Suppressor macrophage treated with lipopolysaccharide for 1 hour (primary cell): ENCODE measurements around the gene KLHL26.
"Not testable (repeated sequence)": the region's sequence is repeated elsewhere in the genome, so short reads cannot be mapped to it uniquely, and the experiment has no call there.

Source experiments
- DNase-seq, 3 donors: peaks; one replicate each; pipeline ENCODE4 v3.0.0-alpha.2; 2020 to 2022

KLHL26 gene, protein sequence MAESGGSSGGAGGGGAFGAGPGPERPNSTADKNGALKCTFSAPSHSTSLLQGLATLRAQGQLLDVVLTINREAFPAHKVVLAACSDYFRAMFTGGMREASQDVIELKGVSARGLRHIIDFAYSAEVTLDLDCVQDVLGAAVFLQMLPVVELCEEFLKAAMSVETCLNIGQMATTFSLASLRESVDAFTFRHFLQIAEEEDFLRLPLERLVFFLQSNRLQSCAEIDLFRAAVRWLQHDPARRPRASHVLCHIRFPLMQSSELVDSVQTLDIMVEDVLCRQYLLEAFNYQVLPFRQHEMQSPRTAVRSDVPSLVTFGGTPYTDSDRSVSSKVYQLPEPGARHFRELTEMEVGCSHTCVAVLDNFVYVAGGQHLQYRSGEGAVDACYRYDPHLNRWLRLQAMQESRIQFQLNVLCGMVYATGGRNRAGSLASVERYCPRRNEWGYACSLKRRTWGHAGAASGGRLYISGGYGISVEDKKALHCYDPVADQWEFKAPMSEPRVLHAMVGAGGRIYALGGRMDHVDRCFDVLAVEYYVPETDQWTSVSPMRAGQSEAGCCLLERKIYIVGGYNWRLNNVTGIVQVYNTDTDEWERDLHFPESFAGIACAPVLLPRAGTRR

DNA sequence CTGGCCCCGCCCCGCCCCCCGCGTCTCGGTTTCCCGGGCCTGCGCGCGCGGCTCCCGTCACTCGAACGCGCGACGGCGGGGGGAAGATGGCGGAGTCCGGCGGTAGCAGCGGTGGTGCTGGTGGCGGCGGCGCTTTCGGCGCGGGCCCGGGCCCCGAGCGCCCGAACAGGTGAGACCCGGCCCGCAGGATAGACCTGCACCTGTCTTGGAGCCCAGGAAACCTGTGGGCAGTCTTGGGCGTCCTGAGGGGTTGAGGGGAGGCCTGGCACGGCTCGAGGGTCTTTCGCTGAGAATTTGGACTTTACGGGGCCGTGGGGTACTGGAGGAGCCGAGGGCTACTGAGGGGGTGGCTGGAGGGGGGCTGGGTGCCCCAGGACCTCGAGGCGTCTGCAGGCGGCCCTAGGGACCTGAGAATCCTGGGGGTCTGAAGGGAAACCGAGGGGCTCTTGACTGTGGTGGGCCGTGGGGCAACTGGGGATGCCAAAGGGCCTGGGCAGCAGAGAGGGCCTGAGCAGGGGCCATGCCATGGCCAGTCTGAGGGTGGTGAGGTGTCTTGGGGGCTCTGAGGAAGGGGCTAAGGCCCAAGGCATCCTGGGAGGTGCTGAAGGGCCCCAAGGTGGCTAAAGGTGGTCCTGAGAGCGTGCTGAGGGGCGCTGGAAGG, at the start of gene KLHL26:
TSS of gene KLHL26 (plus strand) at position 60 of the 661 bp plus-strand sequence. CDS start at position 87, 27 bp downstream.
- DNase-seq, result no peak

DNA sequence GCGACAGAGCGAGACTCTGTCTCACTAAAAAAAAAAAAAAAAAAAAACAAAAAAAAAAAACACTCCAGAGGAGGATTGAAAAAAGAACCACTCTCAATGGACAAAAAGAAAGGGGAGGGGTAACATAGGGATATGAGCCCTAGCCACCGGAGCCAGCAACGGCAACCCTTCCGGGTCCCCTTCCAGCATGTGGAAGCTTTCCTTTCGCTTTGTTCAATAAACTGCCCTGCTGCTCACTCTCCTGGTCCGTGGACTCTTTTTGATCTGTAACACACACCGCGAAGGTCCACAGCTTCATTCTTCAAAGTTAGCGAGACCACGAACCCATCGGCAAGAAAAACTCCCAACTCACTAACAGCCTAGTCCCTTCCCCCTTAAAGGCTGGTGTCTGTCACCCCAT, 49.3 kb upstream of the KLHL26 start:
- no peak for DNase-seq

DNA sequence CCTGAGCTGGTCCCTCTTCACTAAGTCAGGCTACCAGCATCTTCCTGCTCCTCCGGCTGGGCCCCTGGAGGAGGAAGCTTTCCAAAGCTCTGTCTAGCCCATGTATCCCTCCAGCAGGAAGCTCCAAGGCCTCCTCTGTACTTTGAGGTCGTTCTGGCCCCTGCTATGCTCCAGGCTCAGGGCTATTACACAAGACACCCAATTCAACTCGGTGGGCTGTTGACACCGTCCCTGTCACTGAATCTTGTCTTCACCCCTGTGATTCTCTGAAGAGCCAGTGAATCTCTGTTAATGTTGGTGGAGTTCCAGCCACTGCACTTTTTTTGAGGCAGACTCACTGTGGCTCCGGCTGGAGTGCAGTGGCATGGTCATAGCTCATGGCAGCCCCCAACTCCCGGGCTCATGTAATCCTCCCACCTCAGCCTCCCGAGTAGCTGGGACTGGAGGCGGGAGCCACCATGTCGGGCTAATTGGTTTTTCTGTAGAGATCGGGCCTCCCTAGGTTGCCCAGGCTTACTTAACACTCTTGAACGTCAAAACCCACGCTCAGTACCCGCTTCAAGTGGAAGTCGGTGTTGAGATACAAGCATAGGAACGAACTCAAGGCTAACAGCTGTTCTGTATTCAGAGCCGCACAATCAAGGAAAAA, 48.7 kb upstream of the KLHL26 start:
- peak in 1 of 3 donors; percentile 36 for DNase-seq

DNA sequence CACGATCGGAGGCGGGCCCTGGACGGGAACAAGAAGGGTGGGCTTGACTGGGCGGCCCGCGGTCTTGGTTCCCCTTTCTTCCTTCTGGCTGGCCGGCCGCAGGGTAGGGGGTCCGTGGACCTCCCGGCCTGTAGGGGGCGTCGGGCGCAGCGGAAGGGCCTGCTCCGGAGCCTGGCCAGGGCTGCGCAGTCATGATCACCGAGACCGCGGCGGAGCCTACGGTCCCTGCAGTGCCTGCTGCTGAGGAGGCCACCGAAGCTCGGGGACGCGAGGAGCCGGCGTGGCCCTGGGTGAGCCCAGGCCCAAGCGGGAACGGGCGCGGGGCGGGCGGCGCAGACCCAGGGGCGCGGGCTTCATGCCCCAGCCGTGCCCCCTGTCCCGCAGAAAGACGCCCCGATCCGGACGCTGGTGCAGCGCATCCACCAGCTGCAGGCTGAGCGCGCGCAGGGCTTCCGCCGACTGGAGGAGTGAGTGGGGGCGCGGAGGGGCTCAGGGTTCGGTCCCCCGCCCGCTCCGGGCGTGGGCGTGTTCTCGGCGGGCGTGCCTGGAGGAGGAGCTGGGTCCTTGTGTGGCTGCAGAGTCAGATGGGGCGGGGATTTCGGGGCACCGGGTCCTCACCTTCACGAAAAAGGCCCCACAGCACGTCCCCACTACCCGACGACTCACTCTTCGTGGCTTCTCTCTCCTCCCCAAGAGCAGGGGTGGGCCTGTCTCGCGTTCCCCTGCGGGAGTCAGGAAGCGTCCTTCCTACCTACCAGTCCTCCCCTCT, 48.0 kb upstream of the KLHL26 start, which contains the start of gene REX1BD:
TSS of gene REX1BD (plus strand) at position 188 of the 769 bp plus-strand sequence. CDS start at position 192, 4 bp downstream.
- peak; percentile 86 to 97 (median 88) for DNase-seq

DNA sequence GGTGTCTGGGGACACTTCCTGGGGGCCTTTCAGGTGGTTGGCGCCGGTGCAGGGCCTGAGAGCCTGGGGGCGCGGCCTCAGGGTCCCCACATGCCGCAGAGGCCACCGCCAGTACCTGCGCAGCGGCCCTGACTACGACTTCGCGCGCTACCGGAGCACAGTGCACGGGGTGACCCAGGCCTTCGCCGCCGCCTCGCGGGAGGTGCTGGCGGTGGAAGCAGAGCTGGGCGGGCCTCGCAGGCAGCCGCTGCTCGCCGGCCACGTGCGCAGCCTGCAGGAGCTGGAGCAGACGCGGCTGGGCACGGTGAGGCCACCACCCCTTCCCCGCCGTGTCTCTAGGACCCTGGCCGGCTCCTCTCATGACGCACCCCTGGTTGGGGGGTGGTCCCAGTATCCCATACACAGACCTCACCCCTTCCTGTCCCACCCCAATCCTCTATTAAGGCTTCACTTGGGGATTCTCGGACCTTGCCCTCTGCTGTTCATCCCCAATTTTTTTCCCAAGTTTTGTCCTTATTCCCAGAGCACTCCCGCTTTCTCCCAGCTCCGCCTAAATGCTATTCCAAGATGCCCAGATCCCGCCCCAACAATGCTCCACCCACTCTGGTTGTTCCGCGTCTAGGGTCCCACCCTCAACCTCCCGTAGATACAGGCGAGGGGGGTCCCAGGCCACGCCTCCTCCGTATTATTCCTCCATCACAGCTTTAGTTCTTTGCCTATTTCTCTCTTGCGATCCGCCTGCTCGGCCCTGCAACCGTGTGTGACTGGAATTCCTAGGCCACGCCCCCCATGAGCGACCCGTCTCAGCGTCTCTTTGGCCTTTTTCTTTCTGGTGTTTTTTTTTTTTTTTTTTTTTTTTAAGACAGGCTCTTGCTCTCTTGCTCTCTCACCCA, 47.2 kb upstream of the KLHL26 start:
- peak; percentile 67 to 85 (median 72) for DNase-seq

DNA sequence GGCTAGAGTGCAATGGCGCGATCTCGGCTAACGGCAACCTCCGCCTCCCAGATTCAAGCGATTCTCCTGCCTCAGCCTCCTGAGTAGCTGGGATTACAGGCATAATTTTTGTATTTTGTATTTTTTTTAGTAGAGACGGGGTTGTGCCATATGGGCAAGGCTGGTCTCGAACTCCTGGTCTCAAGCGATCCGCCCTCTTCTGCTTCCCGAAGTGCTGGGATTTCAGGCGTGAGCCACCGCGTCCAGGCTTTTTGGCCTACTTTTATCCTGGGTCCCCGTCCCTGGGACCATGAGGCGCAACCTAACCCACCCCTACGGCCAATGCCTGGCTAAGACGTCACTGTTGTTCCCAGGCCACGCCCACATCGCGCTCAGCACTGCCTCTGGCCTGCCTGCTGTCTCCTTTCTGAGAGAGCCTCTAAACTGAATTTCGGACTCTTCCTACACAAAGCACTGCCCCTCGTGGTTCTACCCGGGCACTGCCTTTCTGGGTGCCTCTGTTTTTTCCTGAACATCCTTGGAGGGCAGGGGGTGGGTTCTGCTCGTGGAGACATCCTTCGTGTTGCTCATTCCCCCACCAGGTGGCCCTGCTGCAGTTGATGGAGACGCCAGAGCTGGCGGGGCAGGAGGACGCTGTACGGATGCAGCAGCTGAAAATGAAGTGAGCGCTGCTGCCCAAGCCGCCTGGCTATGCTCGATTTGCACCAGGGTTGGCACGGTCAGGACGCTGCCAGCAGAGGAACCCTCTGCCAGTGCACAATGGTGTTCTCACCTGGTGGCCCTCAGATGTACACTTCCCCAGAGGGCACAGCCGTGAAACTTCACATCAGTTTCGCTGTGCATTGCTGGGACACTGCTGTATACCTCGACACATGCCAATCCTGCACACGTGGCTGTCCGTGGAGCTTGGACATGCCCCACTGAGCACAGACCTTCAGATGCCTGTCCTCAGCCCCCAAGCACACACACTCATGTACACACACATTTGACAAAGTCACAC, 46.3 kb upstream of the KLHL26 start:
- DNase-seq, result peak; percentile 46 to 59 (median 54)

DNA sequence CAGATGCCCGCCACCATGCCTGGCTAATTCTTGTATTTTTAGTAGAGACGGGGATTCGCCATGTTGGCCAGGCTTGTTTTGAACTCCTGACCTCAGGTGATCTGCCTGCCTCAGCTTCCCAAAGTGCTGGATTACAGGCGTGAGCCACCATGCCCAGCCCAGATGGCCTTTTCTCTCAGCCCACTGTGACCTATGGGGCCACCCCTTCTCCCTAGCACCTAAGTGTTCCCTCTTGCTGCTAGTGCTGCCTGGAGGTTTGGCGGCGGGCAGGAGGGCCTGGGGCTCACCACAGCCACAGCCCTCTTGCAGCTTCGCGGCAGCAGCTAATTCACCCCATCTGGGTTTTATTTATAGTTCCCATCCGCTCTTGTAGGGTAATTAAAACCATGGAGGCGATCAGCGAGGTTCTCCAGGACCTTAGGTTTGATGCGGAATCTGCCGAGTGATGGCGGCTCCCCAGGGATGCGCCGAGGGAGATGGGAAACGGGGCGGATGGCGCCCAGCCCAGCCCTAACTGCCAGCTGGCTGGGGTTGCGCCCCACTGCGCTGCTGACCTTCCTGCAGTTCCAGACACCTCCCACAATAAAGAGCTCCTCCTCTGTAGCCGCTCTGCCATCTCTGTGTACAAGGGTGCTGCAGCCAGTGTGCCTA, 45.0 kb upstream of the KLHL26 start:
- DNase-seq, result no peak

DNA sequence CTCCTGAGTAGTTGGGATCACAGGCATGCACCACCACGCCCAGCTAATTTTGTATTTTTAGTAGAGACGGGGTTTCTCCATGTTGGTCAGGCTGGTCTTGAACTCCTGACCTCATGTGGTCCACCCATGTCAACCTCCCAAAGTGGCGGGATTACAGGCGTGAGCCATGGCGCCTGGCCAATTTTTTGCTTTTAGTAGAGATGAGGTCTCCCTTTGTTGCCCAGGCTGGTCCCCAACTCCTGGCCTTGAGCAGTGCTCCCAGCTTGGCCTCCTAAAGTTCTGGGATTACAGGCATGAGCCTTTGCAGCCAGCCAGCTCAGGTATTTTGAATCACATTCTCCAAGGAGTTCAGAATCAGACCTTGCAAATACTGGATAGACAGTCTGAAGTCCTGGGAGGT, 44.1 kb upstream of the KLHL26 start:
- DNase-seq, result not testable (repeated sequence)

DNA sequence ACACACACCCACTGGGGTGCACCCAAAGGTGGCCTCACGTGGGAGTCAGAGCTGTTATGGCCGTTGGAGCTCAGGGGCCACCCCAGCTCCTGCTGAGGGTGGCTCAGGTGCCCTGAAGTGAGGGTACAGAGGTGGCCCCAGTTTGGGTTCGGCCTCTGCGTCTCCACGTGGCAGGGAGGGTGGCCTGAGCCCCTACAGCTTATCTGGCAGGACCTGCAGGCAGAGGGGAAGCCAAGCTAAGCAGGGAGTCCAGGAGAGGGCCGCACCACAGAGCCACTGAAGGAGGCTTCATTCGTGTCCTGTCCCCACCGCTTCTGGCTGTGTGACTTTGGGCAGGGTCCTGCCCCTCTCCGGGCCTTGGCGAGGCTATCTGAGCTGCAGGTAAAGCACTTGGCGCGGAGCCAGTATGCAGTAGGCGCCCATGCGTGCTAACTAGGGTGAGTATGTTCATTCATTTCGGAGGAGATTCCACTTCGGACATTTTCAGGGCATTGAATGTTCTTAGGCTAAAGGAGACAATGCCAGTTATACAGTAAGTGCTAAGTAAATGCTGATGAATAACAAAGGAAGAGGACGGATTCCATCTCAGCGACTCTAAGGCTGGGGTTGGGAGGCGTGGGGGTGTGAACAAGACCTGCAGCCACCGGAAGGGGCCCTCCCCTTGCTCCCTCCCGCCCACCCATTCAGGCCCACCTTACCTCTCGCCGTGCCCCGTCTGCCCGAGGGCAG, 43.3 kb upstream of the KLHL26 start:
- DNase-seq, result no peak

DNA sequence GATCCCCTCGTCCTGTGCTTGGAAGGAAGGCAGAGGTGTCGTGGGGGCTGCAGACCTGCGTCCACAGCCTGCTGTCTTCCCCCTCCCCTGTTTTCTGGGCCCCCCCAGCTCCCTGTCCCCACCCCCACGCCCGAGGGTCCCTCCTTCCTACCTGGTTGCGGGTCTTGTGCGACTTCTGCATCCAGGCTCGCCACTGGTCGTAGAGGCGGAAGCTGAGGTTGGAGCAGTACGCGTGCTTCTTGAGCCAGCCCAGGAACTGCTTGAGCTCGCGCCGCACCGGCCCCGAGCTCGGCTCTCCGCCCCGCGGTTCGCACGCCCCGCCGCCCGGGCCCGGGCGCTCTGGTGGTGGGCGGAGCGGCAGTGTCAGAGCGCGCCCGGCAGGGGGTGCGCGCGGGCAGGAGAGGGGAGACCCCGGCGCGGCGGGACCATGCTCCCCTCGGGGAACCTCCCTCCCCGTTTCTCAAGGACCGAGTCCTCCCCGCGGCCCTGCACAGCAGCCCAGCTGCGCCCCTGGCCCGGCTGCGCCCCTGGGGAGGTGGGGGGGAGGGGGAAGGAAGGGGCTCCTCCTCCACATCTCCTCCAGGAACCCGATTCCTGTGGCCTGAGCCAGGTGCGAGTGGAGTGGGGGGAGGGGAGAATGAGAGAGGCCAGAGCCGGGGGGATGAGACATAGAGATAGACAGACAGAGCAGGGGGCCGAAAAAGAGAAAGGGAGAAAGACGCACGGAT, 42.6 kb upstream of the KLHL26 start:
- peak; percentile 79 to 93 (median 85) for DNase-seq

DNA sequence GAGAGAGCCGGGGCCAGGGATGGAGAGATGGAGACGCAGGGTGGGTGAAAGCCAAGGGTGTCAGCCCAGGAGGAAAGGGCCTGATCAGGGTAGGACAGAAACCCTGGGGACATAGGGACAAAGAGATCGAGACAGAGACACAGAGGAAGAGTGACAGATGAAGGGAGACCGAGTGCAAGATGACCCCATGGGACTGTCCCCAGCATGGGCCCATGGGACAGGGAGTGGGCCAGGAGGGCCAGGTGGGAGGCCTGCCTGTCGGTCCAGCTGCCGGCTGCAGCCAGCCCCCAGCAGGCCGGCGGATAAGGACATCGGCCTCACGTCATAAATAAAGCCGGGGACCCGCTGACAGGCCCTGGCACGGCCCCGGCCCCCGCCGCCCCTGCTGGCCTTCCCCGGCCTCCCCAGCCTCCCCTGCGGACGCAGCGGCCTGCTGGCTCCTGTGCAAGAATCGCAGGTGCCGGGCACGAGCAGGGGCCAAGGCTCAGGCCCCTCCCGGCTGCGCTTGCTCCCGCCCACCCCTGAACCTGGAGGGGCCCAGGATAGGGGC, 41.9 kb upstream of the KLHL26 start:
- no peak for DNase-seq

DNA sequence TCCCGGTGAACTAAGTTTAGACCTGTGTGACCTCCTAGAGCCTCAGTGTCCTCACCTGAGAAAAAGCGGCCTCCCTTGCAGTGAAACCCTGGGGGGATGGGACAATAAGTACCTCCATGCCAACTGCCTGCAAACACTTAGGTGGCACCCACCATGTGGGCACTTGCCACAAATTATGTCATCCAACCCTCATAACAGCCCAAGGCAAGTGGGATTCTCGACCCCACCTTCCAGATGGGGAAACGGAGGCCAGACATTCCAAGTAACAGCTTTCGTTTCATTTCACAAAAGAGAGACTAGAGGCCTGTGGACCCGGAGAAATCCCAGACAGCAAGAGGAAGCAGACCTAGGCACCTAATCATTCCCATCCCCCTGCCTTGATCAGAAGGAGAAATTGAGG, 41.4 kb upstream of the KLHL26 start:
- DNase-seq, result no peak

DNA sequence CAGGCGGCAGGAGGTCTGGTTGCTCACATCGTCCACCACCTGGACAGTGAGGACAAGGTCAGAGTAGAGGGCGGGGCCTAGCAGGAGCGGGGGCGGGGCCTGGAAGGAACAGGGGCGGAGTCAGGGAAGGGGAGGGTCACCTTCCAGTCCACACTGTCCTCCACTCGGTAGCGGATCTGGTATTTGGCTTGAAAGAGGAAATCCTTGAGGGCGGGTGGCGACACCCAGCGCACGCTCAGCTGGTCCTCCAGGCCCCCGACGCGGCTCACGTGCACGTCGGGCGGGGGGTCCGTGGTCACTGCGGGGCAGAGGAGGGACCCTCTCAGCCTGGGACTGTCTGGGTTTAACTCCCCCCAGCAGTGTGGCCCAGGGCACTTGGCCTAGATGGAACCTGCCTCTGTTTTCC, 40.1 kb upstream of the KLHL26 start:
- peak; percentile 77 to 85 (median 77) for DNase-seq

DNA sequence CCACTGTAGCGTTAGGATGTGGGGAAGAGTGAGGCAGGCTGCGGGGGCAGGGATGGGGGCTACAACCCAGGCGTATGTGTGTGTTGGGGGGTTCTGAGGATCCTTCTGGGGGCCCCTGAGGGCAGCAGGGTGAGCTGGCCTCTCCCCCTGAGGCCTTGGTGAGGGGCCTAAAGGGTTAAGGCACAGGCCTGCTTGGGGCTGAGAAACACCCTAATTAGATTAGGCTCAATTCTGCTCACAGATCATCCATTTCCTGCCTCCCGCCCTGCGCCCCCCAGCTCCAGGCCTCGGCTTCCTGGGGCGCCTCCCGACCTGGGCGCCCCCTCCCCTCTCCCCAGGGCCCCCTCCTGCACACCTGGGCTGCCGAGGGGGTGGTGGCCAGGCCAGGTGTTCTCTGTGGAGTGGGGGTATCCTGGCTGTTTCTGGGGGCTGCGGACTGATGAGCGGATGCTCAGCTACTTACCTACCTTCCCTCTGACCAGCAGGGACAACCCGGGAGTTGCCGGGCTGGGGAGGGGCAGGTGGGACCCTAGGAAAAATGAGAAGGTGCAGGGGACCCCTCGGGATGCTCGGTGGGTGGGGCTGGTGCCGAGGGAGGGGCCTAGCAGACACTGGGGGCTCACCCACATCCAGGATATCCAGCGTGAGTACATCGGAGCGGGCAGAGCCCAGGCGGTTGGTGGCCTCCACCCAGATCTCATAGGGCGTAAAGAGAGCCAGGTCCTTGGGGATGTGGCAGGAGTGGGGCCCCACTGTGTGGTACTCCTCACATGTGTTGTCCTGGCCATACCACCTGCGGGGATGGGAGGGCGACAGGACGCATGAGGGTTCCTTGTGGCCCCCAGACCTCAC, 38.8 kb upstream of the KLHL26 start:
- DNase-seq, result no peak

DNA sequence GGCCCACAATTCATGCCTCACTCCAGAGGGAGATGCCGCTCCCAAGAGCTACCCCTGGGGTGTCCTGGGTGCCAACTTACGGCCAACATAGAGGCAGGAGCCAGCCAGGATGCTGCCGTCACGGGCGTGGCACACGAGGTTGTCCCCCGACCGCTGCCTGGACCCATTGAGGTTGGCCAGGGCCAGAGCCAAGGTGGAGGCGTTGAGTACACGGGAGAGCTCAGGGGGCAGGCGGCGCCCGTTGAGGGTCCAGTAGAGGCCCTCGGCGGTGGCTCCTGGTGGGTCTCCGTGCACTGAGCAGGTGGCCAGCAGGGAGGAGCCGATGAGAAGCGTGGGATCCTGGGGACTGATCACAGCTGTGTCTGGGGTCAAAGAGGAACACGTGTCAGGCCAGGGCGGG, 37.3 kb upstream of the KLHL26 start:
- no peak for DNase-seq

DNA sequence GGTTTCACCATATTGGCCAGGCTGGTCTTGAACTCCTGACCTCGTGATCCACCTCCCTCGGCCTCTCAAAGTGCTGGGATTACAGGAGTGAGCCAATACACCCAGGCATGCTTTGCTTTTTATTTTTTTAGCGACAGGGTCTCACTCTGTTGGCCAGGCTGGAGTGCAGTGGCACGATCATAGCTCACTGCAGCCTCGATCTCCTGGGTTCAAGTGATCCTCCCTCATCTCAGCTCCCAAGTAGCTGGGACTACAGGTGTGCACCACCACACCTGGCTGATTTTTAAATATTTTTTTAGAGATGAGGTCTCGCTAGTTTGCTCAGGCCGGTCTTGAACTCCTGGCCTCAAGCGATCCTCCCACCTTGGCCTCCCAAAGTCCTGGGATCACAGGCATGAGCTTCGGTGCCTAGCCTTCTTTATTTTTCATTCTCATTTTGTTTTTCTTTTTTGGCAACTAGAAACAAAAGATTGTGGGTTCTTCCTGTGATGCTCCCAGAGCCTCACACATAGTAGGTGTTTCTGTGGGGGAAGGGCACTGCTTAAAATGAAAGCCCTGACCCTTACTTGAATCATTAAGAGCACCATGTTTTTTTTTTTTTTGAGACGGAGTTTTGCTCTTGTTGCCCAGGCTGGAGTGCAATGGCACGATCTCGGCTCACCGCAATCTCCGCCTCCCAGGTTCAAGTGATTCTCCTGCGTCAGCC, 36.0 kb upstream of the KLHL26 start:
- DNase-seq, result not testable (repeated sequence)
